Middle frontal gyrus (tissue), 1 donor: ENCODE results near the gene CISD3.
A peak's percentile ranks its signal among the peaks of the same experiment; 100 is the strongest.

Source experiments
- DNase-seq: peaks from one replicate; pipeline ENCODE4 v3.0.0-alpha.2; 2015; ENCODE audit warnings: low spot score; ENCODE audit errors: extremely low spot score

CISD3 gene

DNA sequence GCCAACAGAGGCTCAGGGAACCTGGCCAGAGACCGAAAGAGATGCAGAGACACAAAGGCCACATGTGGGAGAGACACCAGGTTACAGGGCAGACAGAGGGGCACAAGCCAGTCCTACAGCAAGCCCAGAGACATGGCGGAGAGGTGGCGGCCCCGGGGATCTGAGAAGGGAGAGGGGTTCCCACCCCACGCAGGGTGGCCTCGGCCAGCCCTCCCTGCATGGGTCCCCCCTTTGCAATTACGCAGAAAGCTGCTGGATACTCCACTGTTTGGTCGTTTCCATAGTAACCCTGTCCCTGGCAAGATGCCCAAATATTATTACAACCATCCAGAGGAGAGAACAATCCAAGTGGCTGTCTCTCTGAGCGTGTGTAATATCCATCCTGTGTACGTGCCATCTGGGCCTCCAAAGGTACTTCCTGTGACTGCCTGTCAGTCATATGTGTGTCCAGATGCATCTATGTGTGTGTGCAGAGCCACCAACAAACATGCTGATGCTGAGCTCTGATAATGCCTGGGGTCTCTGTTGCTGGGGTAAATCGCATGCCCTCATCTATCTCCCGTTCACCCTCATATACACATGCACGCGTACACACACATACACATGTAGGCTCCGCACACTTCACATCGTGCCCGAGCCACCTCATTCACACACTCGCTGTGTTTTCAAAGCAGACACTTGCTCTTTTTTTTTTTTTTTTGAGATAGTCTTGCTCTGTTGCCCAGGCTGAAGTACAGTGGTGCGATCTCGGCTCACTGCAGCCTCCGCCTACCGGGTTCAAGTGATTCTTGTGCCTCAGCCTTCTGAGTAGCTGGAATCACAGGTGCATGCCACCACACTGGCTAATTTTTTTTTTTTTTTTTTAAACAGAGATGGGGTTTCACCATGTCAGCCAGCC is 12.5 kb downstream of the CISD3 start:
- DNase-seq: no peak

DNA sequence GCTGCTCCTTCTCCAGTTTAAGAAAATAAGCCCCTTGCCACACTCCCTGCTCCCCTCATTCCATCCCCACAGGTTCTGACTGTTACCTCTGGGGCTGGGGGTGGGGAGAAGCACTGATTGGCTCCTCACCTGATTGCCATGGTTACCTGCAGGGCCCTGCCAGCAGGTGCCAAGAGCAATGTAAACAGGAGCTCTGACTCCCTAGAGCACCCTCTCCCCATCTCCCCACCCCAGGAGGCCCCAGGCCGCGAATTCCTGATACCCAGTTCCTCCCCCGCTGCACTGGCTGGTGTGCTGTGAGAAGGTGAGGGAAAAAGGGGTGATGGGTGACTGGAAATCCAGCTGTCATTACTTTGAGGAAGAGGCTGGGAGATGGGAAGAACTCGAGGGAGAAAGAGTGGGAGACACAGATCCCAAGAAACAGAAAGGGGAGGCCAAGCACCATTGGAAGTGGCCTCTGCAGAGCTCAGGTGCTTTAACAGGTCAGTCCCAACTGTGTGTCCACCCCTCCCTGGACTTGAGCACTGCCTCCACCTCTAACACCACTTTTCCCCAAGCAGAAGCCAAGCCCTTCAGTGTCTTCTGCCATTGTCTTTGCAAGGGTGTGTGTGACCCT is 13.5 kb downstream of the CISD3 start:
- DNase-seq: no peak

DNA sequence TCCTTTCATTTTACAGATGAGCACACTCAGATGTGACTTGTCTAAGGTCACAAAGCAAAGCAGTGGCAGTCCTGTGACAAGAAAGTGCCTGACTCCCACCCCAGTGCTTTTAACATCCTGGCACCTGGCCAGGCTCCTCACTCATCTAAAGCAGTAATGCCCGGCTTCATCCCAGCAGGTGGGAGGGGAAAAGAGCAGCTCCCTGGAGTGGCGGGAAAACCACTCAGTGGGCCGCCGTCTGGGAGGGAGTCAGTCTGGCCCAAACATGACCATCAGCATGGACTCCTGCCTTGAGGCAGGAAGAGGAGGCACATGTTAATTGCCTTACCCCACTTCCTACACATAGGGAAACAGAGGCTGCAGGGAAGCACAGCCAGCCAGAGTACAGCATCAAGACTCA is 15.4 kb downstream of the CISD3 start:
- DNase-seq: no peak

DNA sequence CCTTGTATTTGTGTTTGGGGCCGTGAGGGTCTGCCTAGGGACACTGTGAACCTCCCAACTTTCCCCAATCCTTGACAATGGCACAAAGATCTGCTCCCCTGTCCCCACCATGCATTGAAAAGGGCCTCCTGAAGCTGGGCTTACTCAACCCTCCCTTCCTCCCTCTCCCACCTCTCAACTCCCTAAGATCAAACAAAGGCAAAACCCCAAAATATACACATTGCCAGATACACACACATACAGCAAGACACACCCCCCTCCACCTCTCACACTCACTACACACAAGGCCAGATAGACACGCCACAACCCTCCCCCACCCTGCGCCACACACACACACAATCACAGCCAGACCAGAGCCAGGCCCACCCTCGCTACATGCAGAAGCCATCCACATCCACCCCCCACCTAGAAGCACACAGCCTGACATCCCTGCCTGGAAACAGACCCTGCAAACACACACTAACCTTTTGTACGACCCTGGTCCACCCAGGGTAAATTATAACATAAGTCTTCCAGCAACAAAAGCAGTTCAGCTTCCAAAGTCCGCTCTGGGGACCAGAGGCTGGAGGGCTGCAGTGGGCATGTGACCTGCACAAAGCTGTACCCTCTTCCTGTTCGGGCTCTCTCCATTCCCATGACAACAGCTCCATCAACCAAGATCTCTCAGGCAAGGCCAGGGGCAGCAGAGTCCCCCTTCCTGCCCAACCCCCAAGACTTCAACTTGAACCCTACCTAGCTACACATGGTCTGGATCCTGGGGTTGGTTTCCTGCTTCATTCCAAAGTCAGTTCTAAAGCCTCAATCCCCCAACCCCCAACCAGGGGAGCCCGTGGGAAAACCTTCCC is 16.1 kb downstream of the CISD3 start:
- DNase-seq: no peak

DNA sequence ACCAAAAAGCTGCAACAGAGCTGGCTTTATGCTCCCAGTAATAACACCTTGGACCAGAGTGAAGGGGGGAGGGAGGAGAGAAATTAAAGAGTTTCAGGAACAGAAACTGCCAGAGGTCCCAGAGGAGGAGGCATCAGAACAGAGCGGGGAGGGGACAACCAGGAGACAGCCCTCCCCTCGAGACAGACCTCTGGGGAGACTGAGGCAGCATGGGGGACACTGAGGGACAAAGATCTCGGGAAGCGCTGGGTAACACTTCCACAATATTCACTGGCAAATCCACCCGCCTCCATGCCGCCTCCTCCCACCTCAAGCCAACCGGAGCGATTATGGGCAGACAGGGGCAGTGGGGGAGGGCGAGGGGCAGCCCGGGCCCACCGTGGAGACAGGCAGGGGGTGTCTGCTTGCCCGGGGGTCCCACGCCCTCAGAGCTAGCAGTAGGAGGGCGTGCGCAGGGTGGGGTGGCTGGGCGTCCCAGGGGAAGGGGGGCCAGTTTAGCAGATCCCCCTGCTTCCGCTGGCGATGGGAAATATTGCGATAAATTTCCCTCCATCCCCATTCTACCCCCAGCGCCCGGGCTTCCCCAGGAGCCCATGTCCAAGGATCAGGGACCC is 16.8 kb downstream of the CISD3 start:
- no peak for DNase-seq

DNA sequence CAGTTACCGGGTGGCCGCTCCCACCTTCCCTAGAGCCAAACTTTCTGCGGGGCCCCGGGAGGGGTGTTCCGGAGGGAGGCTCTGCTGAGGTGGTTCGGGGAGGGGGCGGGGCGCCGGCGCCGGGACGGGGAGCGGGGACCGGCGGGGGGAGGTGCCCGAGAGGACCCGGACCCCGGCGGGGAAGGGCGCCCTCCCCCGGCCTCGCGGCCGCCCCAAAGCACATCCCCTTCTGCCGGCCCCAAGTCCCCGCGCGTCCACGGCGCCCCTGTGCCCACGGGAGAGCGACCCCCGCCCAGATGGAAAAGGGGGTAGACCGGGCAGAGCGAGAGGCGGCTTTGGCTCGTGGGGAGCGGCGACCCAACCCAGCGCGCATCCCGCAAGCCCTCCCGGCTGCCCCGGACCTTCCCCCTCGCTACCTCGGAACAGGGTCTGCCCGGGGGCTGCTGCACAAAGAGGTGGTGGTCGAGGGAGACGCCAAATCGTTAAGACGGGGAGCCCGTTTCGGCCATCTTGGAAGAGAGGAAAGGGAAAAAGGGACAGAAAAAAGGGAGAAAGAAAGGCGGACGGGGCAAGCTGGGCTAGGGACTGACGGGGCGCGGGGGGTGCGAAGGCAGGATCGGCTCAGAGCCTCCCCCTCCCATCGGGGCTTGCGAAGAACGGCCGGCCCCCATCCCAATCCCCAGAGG is 17.5 kb downstream of the CISD3 start:
- no peak for DNase-seq

DNA sequence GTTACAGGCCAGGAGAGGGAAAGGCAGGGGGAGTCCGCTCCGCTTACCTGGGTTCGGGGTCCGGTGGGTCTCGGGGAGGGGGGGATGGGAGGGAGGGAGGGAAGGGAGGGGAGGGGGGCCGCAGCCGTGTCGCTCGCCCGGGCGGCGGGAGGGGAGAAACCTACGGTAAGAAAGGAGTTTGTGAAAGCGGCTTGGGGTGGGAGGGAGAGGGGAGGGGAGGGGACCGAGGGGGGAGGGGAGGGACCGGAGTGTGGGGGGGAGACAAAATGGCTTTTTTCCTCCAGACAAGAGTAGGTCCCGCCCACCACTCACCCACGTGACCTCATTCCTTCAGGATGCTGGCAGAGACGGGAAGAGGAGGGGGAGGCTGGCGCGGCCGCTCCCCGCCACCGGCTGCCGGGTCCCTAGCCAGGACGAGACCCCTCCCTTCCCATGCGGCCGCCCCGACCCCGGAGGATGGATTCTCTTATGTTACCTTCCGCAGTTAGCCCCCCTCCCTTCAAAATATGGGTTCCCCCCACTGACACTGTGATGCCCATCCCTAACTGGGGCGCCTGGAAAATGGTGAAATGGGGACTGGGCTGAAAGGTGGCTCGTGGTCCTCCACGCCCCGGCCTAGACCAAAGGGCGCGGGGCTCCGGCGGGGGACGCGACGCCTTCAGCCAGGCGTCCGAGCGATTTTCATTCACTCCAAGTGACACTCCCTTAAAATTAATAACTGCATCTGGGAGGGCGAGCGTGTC is 18.2 kb downstream of the CISD3 start, which contains the start of gene PCGF2:
Gene PCGF2 (minus strand): TSS at position 188 of the 743 bp plus-strand sequence. CDS start 7,934 bp downstream, outside the sequence.
- no peak for DNase-seq

DNA sequence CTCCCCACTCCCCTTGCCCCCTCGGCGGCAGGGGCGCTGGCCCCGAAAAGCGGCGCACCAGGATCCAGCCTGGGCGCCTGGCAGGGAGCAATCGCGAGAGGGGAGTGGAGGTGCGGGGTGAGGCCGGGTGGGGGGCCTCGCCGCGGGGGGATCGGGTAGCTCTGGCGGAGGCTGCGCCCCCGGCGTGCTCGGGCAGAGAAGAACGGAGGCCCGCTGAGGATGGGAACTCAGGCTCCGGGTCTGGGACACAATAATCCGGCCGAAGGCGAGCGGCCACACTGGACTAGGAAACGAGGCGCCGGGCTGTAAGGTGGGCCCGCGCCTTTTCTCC is 18.7 kb downstream of the CISD3 start:
- DNase-seq: no peak

DNA sequence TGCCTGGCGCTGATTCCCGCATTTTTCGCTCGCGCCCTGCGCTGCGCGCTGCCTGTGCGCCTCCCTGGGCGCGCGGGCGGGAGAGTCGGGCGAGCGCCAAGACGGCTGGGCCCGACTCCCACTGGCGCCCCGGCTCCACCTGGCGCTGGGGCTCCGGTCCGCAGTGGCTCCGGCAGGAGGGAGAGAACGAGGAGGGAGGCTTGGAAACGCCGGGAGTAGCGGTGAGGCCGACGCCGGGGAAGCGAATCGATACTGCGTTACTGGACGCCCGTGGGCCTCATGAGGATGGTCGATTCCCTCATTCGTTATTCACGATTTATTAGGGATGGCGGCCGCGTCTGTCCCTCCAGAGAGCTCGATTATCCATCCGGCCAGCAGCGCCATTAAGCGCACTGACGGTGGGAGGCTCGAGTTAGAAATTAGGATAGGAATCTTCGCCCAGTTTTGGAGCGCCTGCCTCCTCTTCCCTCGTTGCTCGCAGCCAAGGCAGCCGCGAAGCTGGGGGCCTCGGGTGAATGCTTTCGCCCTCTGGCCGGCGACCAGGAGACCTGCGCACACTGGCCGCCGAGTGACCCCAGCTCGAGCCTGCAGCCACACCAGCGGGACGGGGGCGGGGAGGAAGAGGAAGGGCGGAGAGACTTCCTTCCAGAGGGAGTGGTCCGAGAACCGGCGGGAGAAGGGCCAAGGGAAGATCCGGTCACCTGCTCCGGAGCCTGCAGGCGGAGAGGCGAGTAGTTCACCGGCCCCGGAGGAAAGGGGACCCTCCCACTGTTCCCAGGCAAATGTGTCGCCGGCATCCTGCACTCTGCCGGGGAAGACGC is 19.3 kb downstream of the CISD3 start:
- no peak for DNase-seq

DNA sequence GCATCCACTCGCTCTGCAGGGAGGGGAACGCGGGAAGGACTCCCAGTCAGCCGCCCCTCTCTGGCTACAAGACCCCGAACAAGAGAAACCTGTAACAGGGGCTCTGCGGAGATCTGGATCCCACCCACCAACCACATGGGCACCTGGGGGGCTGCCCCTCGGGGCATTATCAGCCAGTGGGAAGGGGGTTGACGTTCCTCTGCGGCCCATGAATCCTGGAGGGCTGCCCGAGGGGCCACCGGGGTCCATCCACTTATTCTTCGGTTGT is 19.8 kb downstream of the CISD3 start:
- no peak for DNase-seq

DNA sequence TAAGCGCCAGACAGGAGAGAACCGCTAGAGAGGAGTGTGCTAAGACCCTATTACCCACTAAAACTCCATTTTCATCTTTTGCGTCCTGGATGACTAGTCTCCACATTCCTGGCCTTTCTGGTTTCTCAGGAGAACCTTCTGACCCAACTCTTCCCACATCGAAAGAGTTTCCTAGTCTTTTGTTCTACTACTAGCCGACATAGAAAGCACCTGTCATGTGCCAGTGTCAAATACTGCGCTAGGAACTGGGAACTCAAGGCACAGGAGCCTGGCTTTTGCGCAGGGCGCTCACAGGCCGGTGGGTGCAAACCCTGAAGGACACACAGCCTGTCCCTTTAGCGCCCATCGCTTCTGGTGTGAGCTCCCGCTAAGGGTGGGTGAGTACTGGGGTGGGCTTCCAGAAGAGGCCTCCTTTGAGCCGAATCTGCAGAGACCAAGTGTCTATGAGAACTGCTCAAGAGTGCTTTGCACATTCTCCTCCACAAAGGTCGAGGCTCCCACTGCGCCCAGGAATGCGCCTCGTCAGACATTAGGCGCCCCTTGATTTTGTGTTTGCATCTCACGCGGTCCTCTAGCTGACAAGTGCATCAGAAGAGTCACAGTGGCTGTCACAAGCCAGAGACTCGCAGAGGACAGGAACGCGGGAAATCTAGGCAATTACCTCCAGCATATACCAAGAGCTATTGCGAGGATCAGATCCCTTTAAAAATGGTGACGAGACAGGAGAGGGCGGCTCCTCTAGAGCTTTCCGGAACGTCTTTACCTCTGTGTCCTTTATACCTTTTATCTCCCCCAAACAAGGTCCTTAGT is 20.4 kb downstream of the CISD3 start:
- DNase-seq: no peak

DNA sequence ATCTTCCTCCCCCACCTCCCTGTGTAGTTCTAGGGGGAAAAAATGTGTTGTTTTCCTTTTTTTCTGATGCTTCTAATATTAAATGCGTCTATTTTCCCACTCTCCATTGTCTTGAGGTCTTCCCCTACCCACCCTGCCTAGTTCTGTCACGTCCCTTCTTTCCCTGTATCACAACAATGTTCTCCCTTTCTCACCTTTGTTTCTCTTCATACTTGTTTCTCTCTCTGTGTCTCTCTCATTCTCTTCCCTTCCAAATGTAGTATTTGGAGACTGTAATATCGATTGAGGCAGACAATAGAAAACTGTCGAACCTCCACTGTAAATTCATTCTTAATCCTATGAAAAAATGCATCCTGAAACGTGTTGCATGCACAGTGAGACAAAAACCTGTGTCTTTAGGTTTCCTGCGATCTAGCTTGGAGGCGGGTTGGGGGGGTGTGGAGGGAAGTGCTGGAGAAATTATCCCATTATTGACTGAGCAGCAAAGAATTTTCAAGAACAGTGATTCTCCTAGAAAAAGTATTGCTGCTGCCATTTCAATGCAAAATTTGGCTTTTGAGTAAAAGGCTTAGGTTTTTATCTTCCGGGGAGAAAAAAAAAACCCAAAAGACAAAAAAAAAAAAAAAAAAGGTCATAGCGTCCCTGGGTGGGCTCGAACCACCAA is 21.1 kb downstream of the CISD3 start:
- DNase-seq: no peak

DNA sequence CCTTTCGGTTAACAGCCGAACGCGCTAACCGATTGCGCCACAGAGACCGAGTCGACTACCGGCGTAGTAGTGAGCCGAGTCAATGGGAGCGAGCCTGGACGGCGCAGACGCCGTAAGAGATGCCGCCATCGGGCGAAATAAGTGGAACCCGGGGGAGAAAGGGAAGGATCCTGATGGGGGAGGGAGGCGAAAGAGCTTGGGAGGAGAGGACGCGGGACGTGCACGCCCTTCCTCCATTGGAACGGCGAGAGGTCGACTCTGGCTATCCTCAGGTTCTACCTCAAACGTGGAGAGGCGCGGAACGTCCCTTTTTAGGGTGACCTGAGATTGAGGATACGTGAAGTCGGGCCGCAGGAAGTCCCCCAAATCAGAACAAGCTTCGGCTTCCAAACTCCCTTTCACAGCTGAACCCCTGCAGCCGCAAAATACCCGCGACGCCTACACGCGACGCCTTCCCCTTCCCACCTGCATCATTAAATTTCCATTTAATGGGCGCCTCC is 21.7 kb downstream of the CISD3 start:
- peak; percentile 73 for DNase-seq

DNA sequence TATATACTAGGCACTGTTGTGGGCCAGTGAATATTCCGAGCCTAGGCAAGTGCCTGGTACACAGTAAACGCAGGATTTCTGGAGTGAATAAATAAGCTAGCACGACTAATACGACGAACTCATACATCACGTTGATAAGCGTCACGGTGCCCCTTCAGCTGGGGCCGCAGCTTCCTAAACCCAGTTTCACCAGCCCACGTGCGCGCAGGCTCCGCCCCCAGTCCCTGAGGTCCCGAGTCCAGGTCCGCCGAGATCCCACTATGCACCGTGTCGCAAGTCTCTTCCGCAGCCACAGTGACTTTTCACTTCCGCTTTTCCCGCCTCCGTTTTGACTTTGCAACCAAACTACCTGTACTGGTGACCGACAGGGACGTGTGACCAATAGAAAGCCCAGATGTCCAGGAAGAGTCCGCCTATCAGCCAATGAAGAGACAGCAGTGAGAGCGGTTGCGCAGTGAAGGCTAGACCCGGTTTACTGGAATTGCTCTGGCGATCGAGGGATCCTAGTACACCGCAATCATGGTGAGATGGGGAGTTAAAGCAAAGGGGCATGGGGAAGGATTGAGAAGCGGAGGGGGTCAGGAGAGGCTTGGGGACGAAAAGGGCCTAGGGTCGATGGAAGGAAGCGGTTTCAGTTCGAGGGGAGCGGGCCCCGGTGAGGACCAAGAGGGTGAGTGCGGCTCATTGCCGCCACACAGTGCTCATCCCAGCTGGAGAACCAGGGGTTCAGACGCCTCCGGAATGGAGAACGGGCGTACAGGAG is 22.3 kb downstream of the CISD3 start, which contains the start of gene PSMB3:
Gene PSMB3 (plus strand): TSS at position 434 of the 763 bp plus-strand sequence. CDS start 86 bp downstream, at position 520.
- DNase-seq: peak; percentile 99

DNA sequence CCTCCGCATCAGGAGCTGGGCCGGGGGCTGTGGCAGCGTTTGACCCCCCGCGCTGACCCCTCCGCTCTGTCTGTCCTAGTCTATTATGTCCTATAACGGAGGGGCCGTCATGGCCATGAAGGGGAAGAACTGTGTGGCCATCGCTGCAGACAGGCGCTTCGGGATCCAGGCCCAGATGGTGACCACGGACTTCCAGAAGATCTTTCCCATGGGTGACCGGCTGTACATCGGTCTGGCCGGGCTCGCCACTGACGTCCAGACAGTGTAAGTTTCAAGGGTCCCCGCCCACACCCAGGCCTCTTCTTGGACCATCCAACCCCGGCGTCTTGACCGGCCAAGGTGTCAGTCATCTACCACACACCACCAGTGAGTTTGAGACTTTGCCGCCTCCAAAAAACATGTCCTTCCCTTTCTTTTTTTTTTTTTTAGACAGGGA is 22.9 kb downstream of the CISD3 start:
- DNase-seq: no peak

DNA sequence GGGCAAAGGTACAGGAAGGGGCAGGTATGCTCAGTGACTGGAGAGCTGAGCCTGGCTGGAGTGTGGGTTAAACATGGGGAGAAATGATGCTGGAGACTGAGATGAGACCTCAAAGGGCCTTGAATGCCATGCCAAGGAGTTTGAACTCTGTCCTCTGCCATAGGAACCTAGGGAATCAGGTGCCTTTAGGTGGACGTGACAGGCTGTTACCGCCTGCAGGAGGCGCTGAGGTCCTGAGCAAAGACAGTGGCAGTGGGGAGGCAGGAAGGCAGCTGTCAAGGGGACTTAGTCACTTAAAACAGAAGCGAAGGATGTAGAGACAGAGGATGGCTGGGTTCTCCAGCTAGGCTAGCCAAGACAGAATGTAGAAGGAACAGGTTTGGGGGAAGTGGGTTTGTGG is 31.5 kb downstream of the CISD3 start:
- DNase-seq: no peak

DNA sequence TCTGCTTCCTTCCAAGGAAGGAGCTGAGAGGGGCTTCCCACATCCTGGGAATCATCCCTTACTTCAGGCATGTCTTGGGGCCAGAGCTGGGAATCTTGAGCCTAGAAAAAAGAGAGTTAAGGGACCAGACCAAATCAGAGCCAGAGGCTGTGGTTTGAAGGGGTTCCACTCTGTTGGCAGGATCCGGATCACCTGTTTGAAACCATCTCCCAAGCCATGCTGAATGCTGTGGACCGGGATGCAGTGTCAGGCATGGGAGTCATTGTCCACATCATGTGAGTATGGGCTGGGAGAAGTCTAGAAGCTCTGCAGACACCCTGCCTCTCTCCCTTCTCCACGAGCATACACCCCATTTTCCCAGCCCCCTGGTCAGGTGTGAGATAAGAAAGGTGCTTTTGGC is 32.1 kb downstream of the CISD3 start:
- no peak for DNase-seq
